SK-N-SH (cell line): ENCODE results near the gene AMY1C. TPM values are rescaled to one million over a fixed set of nuclear protein-coding genes. Genes with fewer than 3 reads are reported as not detected.

Source experiments
- CTCF ChIA-PET: fragments of 300-600, 350-600 bp; formaldehyde crosslinking; extraction: SDS; loops from one replicate; lab custom pipeline; 2021; lab: Yijun Ruan, JAX
- POLR2A ChIA-PET: fragments of 350-600 bp; sonication (Branson Sonifier 250); formaldehyde crosslinking; extraction: SDS; loops from one replicate; lab custom pipeline; 2020; ENCODE audit warnings: antibody characterized with exemption, inconsistent platforms; lab: Yijun Ruan, JAX
- DNase-seq: peaks from one replicate; pipeline ENCODE4 v3.0.0; 2012
- H2AFZ ChIP-seq: fragments of 200-600 bp; sonication (generic); 2 replicates; pipeline ENCODE4 v1.8.1; 2016; ENCODE audit warnings: antibody characterized with exemption, mild to moderate bottlenecking, low read depth
- H3F3A ChIP-seq: fragments of 200-600 bp; sonication (generic); replicated peaks from 2 replicates; pipeline ENCODE3; 2016; ENCODE audit warnings: antibody characterized with exemption, mild to moderate bottlenecking; ENCODE audit not compliant: insufficient read depth
- H3K27ac ChIP-seq, 2 experiments: fragments of 200-500 bp in 1 of 2; fragments of 200-600 bp in 1 of 2; sonication (Bioruptor generic) in 1 of 2; sonication (generic), shearing (Covaris generic) in 1 of 2; 2 replicates each; pipeline versions ENCODE4 v1.5.1 to v1.6.1; 2014 to 2016; ENCODE audit warnings: low read depth in 2 of 2, inconsistent platforms in 1 of 2, low read length in 1 of 2, mild to moderate bottlenecking in 1 of 2, mixed read lengths in 1 of 2
- H3K27me3 ChIP-seq: fragments of 200-600 bp; sonication (generic), shearing (Covaris generic); 2 replicates; pipeline ENCODE4 v1.6.1; 2016; ENCODE audit warnings: mixed run types; ENCODE audit not compliant: insufficient read depth
- H3K36me3 ChIP-seq, 2 experiments: fragments of 200-500 bp in 1 of 2; fragments of 200-600 bp in 1 of 2; sonication (Bioruptor generic) in 1 of 2; sonication (generic) in 1 of 2; replicated peaks in 1 of 2; 2 replicates each; pipeline versions ENCODE3 to v1.5.1; 2014 to 2016; ENCODE audit warnings: low read length in 1 of 2, mild to moderate bottlenecking in 1 of 2; ENCODE audit not compliant: insufficient read depth in 2 of 2, control insufficient read depth in 1 of 2
- H3K4me1 ChIP-seq, 2 experiments: fragments of 200-500 bp in 1 of 2; fragments of 200-600 bp in 1 of 2; sonication (Bioruptor generic) in 1 of 2; sonication (generic), shearing (Covaris generic) in 1 of 2; 2 replicates each; pipeline versions ENCODE4 v1.5.1 to v1.6.1; 2014 to 2016; ENCODE audit warnings: low read depth in 1 of 2, low read length in 1 of 2, mixed run types in 1 of 2; ENCODE audit not compliant: insufficient read depth in 2 of 2, control insufficient read depth in 1 of 2
- H3K4me2 ChIP-seq: fragments of 200-600 bp; sonication (generic), shearing (Covaris generic); 2 replicates; pipeline ENCODE4 v1.6.1; 2017; ENCODE audit warnings: mixed run types
- H3K4me3 ChIP-seq, 2 experiments: fragments of 200-500 bp in 1 of 2; fragments of 200-600 bp in 1 of 2; sonication (Bioruptor generic) in 1 of 2; sonication (generic), shearing (Covaris generic) in 1 of 2; 2 replicates each; pipeline versions ENCODE4 v1.5.1 to v1.8.1; 2014 to 2016; ENCODE audit warnings: low read depth in 2 of 2, inconsistent platforms in 1 of 2, low read length in 1 of 2, mild to moderate bottlenecking in 1 of 2, mixed read lengths in 1 of 2, moderate library complexity in 1 of 2
- H3K79me2 ChIP-seq: fragments of 200-600 bp; sonication (generic); 2 replicates; pipeline ENCODE4 v1.8.1; 2017; ENCODE audit warnings: mild to moderate bottlenecking; ENCODE audit not compliant: insufficient read depth
- H3K9ac ChIP-seq: fragments of 200-600 bp; sonication (generic); 2 replicates; pipeline ENCODE4 v1.6.1; 2017; ENCODE audit warnings: mixed run types
- H3K9me2 ChIP-seq: fragments of 200-600 bp; sonication (generic); 2 replicates; pipeline ENCODE4 v1.6.1; 2017; ENCODE audit warnings: mixed run types
- H3K9me3 ChIP-seq: fragments of 200-600 bp; sonication (generic); 2 replicates; pipeline ENCODE4 v1.6.1; 2017; ENCODE audit warnings: mixed run types, mild to moderate bottlenecking, moderate library complexity
- H4K20me1 ChIP-seq: fragments of 200-600 bp; sonication (generic); 2 replicates; pipeline ENCODE4 v1.6.1; 2017; ENCODE audit warnings: mild to moderate bottlenecking, mixed run types; ENCODE audit not compliant: insufficient read depth
- ELF1 ChIP-seq: IDR thresholded peaks from 2 replicates; pipeline ENCODE4 v1.4.0; 2012
- FOXJ3 ChIP-seq: sonication (generic); formaldehyde crosslinking; IDR thresholded peaks from 2 replicates; pipeline ENCODE4 v1.5.1; 2020; ENCODE audit warnings: mild to moderate bottlenecking, missing genetic modification reagents
- GABPA ChIP-seq: IDR thresholded peaks from 2 replicates; pipeline ENCODE4 v1.4.0; 2012; ENCODE audit warnings: low read depth, mild to moderate bottlenecking
- NFIC ChIP-seq: IDR thresholded peaks from 2 replicates; pipeline ENCODE4 v1.4.0; 2012; ENCODE audit warnings: borderline replicate concordance
- NRF1 ChIP-seq: IDR thresholded peaks from 2 replicates; pipeline ENCODE4 v1.6.1; 2012; ENCODE audit warnings: low read depth, mild to moderate bottlenecking, low read length
- POLR2AphosphoS5 ChIP-seq: IDR thresholded peaks from 2 replicates; pipeline ENCODE4 v1.6.1; 2012; ENCODE audit warnings: low read depth, low read length
- RAD21 ChIP-seq: IDR thresholded peaks from 2 replicates; pipeline ENCODE4 v1.6.1; 2012; ENCODE audit warnings: mild to moderate bottlenecking, low read length
- SIN3A ChIP-seq: IDR thresholded peaks from 2 replicates; pipeline ENCODE4 v1.6.1; 2012; ENCODE audit warnings: low read depth, mild to moderate bottlenecking, low read length, moderate library complexity, borderline replicate concordance
- TEAD4 ChIP-seq: IDR thresholded peaks from 2 replicates; pipeline ENCODE4 v1.4.0; 2012; ENCODE audit warnings: mild to moderate bottlenecking, borderline replicate concordance; ENCODE audit not compliant: insufficient read depth
- USF2 ChIP-seq: fragments of 150-350 bp; IDR thresholded peaks from 2 replicates; pipeline ENCODE4 v1.6.1; 2017; ENCODE audit warnings: antibody characterized with exemption, low read length, low read depth, borderline replicate concordance
- YY1 ChIP-seq: IDR thresholded peaks from 2 replicates; pipeline ENCODE4 v1.4.0; 2012; ENCODE audit warnings: low read depth, mild to moderate bottlenecking
- ZBTB33 ChIP-seq: IDR thresholded peaks from 2 replicates; pipeline ENCODE4 v1.4.0; 2012; ENCODE audit warnings: low read depth, borderline replicate concordance
- polyA plus RNA-seq, 3 experiments: library from polyadenylated mRNA; depleted of rRNA; stranded (reverse); fragments of >200 nt; gene quantifications; 2 replicates each; pipeline ENCODE4 v1.2.3, GENCODE V29; 2012
- TF ChIP-seq, protein P1 (sequence below): IDR thresholded peaks from 2 replicates; pipeline ENCODE4 v1.4.0; 2012; ENCODE audit warnings: low read depth

The AMY1C gene
- polyA plus RNA-seq, 1 of the 3 experiments (the other 2 are of a cell fraction) = not detected

DNA sequence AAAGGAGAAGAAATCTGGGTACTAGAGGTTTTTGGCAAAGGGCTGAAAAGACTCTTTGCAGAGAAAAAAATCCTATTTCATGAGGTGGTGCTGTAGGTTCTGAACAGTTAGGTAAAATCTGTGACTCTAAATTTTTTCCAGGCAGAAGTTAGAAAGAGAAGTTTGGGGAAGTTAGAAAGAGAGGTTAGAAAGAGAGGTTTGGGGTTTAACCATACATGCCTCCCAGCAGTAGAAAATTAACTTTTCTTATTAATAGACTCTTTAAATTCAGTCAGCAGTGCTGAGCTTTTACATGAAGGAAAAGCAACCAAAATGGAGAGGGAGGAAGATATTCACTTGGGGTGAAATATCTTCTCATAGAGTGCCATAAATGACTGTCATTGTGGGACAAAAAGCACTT, 12.2 kb downstream of the AMY1C start:
- Histone ChIP-seq H3K9ac (no peak overlapping the region), H3K36me3 (no peaks in the 10 kb centered on the region), H3K9me3 (no peaks in the 10 kb centered on the region), H3K4me1 (no peaks in the 10 kb centered on the region), H3K79me2 (no peaks in the 10 kb centered on the region), H3K4me2 (no peak overlapping the region), H3K4me3 (no peak overlapping the region), H2AFZ (no peak overlapping the region), H3K9me2 (no peaks in the 10 kb centered on the region), H3K27ac (no peak overlapping the region), H3F3A (no peaks in the 10 kb centered on the region), H3K27me3 (no peaks in the 10 kb centered on the region), H4K20me1 (no peaks in the 10 kb centered on the region)
- no peak for TF ChIP-seq GABPA
- TF ChIP-seq FOXJ3 (CRISPR knock-in tag) = no peak
- TF ChIP-seq NFIC = no peak
- TF ChIP-seq, protein P1, sequence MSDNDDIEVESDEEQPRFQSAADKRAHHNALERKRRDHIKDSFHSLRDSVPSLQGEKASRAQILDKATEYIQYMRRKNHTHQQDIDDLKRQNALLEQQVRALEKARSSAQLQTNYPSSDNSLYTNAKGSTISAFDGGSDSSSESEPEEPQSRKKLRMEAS = no peak
- TF ChIP-seq POLR2AphosphoS5 = no peak
- TF ChIP-seq NRF1 = no peak
- no peak for TF ChIP-seq TEAD4
- no peak for TF ChIP-seq RAD21
- DNase-seq = no peak
- POLR2A ChIA-PET = no interaction called here
- CTCF ChIA-PET = no interaction called here

- Histone ChIP-seq H3K4me3 (no peak overlapping the region), H3K36me3 (no peaks in the 10 kb centered on the region), H3K9me2 (no peaks in the 10 kb centered on the region), H3K9ac (no peak overlapping the region), H3K9me3 (no peaks in the 10 kb centered on the region), H4K20me1 (no peaks in the 10 kb centered on the region), H3K4me2 (no peak overlapping the region), H3K79me2 (no peaks in the 10 kb centered on the region), H3K27me3 (no peaks in the 10 kb centered on the region), H3F3A (no peaks in the 10 kb centered on the region), H3K27ac (no peak overlapping the region), H3K4me1 (no peaks in the 10 kb centered on the region), H2AFZ (no peak overlapping the region)
- CTCF ChIA-PET = interaction anchor here (1.4 kb wide), 1 partner anchor 9 kb away, joined by 4 read pairs; no protein-coding TSS in a partner anchor
- DNase-seq = no peak
- POLR2A ChIA-PET = no interaction called here
- TF ChIP-seq ZBTB33 (no peak), ELF1 (no peak), SIN3A (no peak), USF2 (no peak), YY1 (no peak), NRF1 (no peak)
Measured at GRCh38 chr1:103779932-103780331, 30.2 kb downstream of the AMY1C start.
